IPS-15b (cell line): ENCODE data around the gene RNF225.
A peak's percentile ranks its signal among the peaks of the same experiment; 100 is the strongest.
"Not testable (repeated sequence)": the region's sequence is repeated elsewhere in the genome, so short reads cannot be mapped to it uniquely, and the experiment has no call there.

ENCODE experiments used
- H3K27me3 ChIP-seq: one replicate; pipeline ENCODE4 v1.6.1; 2013; ENCODE audit warnings: low read length; ENCODE audit not compliant: control insufficient read depth, insufficient read depth
- H3K36me3 ChIP-seq: one replicate; pipeline ENCODE4 v1.6.1; 2013; ENCODE audit warnings: low read length; ENCODE audit not compliant: control insufficient read depth, insufficient read depth
- H3K4me1 ChIP-seq: one replicate; pipeline ENCODE4 v1.6.1; 2013; ENCODE audit warnings: mild to moderate bottlenecking, low read length; ENCODE audit not compliant: control insufficient read depth, insufficient read depth
- H3K4me3 ChIP-seq: one replicate; pipeline ENCODE4 v1.5.1; 2013; ENCODE audit warnings: low read depth, low read length
- H3K9ac ChIP-seq: one replicate; pipeline ENCODE4 v1.6.1; 2013; ENCODE audit warnings: low read depth, mild to moderate bottlenecking, low read length
- H3K9me3 ChIP-seq: one replicate; pipeline ENCODE4 v1.6.1; 2013; ENCODE audit warnings: mild to moderate bottlenecking, low read length; ENCODE audit not compliant: control insufficient read depth, insufficient read depth

RNF225 gene

DNA sequence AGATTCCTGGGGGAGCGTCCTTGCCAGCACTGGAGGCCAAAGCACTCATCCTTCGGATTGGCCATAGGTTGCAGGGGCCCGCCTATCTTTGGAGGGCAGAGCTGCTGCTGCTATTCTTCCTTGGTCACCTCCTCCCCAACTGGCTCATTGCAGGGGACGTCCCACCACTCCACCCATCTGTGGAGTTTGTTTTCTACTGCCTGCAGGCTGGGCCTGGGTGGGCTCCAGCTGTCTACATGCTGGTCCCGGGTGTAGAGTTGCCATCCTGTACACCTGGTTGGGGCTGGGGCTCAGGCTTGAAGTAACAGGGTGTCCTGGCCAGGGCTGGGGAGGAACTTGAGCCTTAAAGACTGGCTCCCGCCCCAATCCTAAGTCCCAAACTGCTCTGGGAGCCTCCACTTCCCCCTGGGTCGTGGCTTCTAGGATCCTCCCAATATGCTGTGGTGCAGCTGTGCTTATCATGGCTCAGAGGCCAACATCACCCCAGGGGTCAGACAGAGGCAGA, 2.1 kb downstream of the RNF225 start:
- H3K36me3 ChIP-seq, result peaks cover 24% of the 10 kb centered on the region
- peaks cover 20% of the 10 kb centered on the region for H3K27me3 ChIP-seq

DNA sequence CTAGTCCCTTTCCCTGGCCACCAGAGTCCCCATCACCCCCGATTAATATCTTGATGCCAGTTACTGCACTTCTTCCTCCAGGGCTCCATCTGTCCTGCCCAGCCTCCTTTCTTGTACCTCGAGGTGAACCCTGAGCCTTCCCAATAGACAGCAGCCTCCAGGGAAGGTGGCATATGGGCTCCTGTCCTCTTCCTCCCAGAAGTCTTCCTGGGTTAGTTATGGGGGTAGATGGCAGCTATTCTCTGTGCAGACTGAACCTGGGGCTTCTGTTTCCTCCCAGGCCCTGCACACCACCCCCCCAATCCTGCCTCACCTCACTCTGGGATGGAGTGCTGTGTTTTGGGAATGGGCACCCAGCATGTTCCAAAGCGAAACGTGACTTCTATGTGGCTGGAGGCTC, 2.6 kb downstream of the RNF225 start:
- H3K36me3 ChIP-seq, result peaks cover 19% of the 10 kb centered on the region
- H3K9ac ChIP-seq, result no peak overlapping the region
- H3K27me3 ChIP-seq, result peaks cover 20% of the 10 kb centered on the region
- H3K9me3 ChIP-seq, result no peaks in the 10 kb centered on the region
- H3K4me1 ChIP-seq, result peaks cover 2% of the 10 kb centered on the region
- H3K4me3 ChIP-seq, result no peak overlapping the region

More for the DNA sequence above, 2.1 kb downstream of the RNF225 start:
- Histone ChIP-seq H3K4me1 (peaks cover 2% of the 10 kb centered on the region), H3K9me3 (no peaks in the 10 kb centered on the region), H3K9ac (no peak overlapping the region), H3K4me3 (no peak overlapping the region)

DNA sequence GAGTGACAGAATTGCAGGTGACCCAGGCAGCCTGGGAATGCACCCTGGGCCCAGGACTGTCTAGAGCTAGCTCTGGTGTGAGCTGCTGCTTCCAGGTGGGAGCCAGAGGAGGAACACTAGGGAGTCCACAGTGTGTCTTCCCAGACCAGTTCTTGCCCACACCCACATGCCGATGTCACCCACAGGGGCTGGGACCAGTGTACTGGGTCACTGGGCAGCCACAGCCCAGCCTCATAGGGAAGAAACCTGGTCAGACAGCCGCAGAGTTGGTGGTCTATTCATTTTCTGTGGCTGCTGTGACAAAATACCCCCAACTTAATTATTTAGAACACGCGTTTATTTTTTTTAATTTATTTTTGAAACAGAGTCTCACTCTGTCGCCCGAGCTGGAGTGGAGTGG, 3.1 kb downstream of the RNF225 start:
- Histone ChIP-seq H3K9me3 (no peaks in the 10 kb centered on the region), H3K27me3 (peaks cover 20% of the 10 kb centered on the region), H3K4me3 (no peak overlapping the region), H3K9ac (no peak overlapping the region), H3K36me3 (peaks cover 15% of the 10 kb centered on the region), H3K4me1 (peaks cover 2% of the 10 kb centered on the region)

DNA sequence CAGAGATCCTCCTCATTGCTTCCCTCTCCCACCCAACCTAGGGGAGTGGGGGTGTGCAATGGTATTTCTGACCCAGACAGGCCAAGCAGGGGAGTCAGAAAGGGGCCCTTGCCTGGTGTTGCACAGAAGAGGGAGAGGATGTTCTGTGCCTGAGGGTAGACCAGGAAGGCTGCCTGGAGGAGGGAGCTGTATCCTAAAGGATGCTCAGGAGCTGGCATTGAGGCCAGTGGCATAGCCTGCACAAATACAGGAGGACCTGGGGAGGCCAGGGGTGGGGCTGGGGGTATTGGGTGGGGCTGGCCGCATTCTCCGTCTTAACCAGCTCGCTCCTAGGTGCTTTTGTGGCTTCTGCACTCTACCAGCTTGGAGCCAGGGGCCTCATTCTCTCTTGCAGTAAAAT, 4.4 kb downstream of the RNF225 start:
- Histone ChIP-seq H3K4me3 (peak overlapping the region; percentile 74), H3K9ac (no peak overlapping the region), H3K4me1 (peaks cover 2% of the 10 kb centered on the region), H3K9me3 (no peaks in the 10 kb centered on the region), H3K27me3 (peaks cover 20% of the 10 kb centered on the region), H3K36me3 (peaks cover 1% of the 10 kb centered on the region)

DNA sequence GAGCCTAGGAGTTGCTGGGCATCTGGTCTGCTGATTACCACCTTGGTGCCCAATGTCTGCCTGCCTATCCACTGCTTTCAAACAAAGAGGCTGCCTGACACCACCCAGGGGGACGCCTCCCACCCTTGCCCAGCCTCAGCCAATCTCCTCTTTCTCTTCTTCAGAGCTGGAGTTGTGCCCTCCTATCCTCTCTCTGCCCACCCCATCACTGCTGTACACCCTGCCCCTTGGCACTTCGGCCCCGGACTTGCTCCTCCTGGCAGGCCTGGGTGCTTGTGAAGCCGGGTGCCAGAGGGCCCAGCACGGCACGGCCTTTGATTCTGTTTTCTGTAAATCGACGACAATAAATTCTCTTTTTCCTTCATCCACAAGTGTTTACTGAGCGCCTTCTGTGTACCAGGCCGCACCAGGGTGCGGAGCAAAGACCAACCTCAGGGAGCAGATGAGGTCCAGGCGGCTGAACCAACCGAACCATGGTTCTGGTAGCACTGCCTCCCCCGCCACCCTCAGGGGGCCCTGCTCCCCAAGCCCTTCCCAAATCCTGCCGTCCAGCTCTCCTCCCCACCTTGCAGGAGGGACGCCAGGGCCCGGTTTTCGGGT, 5.0 kb downstream of the RNF225 start:
- peak overlapping the region; percentile 76 for H3K9ac ChIP-seq
- H3K36me3 ChIP-seq, result no peaks in the 10 kb centered on the region
- H3K27me3 ChIP-seq, result peaks cover 20% of the 10 kb centered on the region
- peaks cover 2% of the 10 kb centered on the region for H3K4me1 ChIP-seq
- no peaks in the 10 kb centered on the region for H3K9me3 ChIP-seq
- peak overlapping the region; percentile 74 for H3K4me3 ChIP-seq

DNA sequence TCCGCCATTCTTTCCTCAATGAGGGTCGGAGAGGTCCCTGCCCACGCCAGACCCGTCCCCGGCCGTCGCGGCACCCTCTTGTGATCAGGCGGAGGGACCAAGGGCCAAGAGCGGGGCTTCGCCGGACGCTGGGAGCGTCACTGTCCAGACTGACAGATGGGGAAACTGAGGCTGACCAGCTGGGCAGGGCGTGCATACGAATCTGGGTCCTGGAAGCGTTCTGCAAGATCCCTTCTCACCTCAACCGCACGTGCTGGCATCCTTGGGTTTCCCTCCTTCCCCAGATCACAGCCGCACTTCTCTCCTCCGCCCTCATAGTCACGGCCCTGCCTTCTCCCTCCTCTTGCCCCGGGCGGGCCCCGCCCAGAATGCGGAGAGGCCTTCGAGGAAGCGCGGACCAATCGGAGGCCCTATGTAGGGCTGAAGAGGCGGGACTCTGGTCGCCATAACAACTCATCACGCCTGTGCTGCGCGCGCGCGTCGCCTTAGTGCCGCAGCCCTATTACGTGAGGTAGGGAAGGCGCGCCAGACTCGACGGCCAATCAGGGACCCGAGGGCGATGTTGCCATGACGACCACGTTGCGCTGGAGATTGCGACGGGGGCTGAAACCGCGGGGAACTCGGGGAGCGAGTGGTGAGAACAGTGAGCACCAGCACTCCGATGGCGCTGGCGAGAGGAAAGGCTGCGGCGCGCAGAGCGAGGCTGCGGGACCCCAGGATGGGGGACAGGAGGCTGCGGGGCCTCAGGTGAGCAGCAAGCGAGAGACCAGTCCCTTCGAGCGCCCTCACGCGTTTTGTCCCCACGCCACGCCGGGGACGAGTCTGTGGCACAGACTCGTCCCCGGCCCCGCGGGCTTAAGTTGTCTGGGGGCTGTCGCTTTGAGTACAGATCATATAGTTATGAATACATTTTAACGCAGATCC, 5.7 kb downstream of the RNF225 start:
- H3K4me1 ChIP-seq, result peaks cover 2% of the 10 kb centered on the region
- H3K9me3 ChIP-seq, result no peaks in the 10 kb centered on the region
- H3K4me3 ChIP-seq, result peak overlapping the region; percentile 84

DNA sequence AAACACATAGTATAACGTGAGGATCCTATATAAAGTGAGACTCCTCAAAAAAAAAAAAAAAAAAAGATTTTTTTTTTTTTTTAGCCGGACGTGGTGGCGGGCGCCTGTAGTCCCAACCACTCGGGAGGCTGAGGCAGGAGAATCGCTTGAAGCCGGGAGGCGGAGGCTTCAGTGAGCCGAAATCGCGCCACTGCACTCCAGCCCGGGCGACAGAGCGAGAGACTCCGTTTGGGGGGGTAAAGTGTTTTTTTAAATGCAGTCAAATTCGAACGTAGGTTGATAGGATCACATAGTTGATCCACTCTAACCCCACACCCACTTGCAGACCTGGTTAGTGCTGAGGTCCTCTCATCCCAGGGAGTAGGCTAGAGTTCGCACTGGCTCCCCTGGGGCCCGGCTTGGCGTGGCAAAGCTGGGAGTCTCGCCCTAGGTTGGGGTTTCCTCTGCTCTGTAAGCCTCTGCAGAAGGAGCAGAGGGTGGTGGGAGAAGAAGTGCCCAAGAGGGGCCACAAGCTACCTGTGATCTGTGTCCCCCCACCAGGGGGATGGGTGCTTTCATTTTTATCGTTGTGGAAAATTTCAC, 6.5 kb downstream of the RNF225 start:
- no peaks in the 10 kb centered on the region for H3K9me3 ChIP-seq
- H3K4me1 ChIP-seq, result peaks cover 2% of the 10 kb centered on the region
- peak overlapping the region; percentile 84 for H3K4me3 ChIP-seq
- no peak overlapping the region for H3K9ac ChIP-seq
- H3K36me3 ChIP-seq, result no peaks in the 10 kb centered on the region
- peaks cover 17% of the 10 kb centered on the region for H3K27me3 ChIP-seq

More for the DNA sequence above, 5.7 kb downstream of the RNF225 start:
- Histone ChIP-seq H3K36me3 (no peaks in the 10 kb centered on the region), H3K9ac (peak overlapping the region; percentile 76), H3K27me3 (peaks cover 20% of the 10 kb centered on the region)

DNA sequence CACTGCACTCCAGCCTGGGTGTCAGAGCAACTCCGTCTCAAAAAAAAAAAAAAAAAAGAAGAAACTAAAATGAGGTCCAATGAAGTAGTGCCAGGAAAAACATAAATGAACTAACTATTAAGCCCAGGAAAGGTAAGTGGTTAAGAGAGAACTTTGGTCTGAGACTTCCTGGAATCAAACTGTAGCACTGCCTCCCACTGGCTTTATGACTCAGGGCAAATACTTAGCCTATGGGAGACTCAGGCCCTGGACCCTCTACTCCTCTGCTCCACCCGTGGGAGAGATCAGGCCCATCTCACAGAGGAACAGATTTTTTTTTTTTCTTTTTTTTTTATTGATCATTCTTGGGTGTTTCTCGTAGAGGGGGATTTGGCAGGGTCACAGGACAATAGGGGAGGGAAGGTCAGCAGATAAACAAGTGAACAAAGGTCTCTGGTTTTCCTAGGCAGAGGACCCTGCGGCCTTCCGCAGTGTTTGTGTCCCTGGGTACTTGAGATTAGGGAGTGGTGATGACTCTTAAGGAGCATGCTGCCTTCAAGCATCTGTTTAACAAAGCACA, 8.5 kb downstream of the RNF225 start:
- H3K36me3 ChIP-seq, H3K9me3 ChIP-seq, H3K27me3 ChIP-seq, H3K4me3 ChIP-seq, H3K4me1 ChIP-seq, H3K9ac ChIP-seq: not testable (repeated sequence)

DNA sequence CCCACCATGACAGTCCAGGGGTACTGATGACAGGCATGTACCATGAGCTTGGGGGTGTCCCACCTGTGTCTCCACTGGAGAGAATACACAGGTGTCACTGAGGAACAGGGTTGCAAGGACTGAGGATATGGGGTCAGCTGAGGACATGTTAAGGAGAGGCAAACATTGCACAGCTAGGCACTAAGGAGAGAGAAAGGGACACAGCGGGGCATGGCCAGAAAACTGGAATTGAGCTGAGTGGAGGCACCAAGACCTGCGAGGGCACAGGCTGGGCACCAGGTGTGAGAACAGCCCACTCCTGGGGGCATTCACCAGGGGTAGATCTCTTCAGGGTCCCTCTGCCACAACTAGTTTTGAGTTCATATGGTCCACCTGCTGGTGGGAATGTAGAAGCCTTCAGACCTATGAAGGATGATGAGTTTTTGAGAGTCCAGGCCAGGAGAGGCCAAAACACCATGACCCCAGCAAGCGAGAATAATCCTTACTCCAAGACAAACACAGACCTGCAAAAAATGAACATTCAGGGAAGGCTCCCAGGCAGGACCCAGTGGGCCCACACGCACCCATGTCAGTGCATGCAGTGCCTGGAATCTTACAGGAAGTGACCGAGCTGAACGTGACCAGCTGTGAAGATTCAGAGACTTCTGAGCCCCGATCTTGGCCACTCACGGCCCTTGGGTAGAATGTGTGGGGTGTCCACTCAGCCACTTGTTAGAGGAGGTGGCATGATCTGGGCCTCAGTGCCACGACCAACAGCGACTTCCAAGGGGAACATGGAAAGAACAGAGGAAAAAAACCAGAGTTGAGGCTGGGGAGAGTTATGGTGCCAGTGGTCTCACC, 11.6 kb downstream of the RNF225 start:
- Histone ChIP-seq H3K9me3 (no peaks in the 10 kb centered on the region), H3K27me3 (peaks cover 10% of the 10 kb centered on the region), H3K9ac (peak overlapping the region; percentile 91), H3K4me3 (peak overlapping the region; percentile 94), H3K4me1 (no peaks in the 10 kb centered on the region), H3K36me3 (no peaks in the 10 kb centered on the region)

DNA sequence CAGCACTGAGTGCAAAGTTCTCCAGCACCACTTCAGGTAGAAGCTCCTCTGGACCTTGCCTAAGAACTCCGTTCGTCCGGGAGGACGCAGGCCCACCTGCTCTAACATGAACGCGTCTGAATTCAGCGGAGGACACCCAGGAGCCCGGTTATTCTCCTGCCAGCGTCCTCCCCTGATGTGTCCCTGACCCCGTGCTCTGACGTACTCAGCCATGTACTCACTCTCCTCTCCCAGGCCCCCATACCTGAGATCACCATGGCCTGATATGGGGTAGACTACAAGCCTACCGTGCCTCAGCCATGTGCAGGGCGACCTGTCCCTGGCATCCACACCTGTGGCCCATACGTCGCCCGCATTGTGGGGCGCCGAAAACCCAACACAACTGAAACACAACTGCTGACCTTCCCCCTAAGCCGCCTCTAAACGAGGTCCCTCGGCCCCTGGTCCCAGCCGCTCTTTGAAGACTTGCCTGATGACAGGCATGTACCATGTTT, 12.2 kb downstream of the RNF225 start:
- Histone ChIP-seq H3K4me1 (no peaks in the 10 kb centered on the region), H3K4me3 (peak overlapping the region; percentile 94), H3K36me3 (no peaks in the 10 kb centered on the region), H3K9me3 (no peaks in the 10 kb centered on the region), H3K9ac (peak overlapping the region; percentile 91), H3K27me3 (peaks cover 10% of the 10 kb centered on the region)
